ENCODE measurements around the gene MPHOSPH8.

Gene MPHOSPH8

DNA sequence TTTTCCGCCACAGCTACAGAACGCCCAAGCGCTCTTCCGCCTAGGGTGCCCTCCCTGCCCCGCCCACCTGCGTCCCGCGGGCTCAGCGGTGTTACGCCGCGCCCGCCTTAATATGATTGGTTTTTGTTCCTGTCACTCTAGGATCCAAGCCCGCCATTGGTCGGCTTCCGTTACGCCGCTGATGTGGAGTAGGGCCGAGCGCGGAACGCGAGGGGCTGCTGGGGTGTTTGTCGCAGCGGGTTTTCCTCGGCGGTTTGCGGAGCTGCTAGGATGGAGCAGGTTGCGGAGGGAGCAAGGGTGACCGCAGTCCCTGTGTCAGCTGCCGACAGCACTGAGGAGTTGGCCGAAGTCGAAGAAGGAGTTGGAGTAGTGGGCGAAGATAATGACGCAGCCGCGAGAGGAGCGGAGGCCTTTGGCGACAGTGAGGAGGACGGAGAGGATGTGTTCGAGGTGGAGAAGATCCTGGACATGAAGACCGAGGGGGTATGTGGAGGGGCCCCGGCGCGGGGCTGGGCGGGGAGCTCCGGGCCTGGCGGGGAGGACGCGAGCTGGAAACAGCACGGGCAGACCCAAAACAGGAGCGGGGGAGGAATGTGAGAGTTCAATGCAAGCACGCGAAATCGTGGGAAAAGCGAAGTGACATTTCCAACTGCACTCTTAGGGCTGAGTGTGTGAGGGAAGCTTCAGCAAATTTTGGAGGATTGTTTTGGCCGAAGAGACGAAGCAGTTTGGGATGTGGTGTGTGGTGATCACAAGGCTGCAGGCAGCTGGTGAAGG is at the start of gene MPHOSPH8:
MPHOSPH8 (plus strand) TSS at position 181 of the 777 bp plus-strand sequence; CDS start at position 271, 90 bp downstream.
- peak; percentile 97 for DNase-seq

GRCh38 chr13:19586904-19587634 is 46.4 kb upstream of the MPHOSPH8 start:
- DNase-seq = peak; percentile 78

- DNase-seq = peak; percentile 62
Observed at GRCh38 chr13:19587635-19588300, 45.7 kb upstream of the MPHOSPH8 start.

DNA sequence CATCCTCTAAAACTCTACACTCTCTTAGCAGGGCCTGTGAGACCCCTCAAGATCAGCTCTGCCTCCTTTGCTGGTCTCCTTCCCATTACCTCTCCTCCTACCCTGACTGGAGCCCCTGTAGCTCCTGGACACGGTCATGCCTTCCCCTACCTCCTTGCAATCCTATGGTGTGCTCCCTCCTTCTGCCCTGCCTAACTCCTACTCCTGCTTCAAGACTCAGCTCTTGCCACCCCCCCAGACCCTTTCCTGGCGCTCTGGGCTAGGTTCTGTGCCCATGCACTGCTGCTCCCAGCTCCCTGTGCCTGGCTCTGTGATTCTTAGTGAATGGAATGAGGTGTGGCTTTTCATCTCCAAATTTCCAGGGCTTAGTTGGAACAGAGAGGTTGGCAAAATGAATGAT is 44.1 kb upstream of the MPHOSPH8 start:
- no peak for DNase-seq

DNA sequence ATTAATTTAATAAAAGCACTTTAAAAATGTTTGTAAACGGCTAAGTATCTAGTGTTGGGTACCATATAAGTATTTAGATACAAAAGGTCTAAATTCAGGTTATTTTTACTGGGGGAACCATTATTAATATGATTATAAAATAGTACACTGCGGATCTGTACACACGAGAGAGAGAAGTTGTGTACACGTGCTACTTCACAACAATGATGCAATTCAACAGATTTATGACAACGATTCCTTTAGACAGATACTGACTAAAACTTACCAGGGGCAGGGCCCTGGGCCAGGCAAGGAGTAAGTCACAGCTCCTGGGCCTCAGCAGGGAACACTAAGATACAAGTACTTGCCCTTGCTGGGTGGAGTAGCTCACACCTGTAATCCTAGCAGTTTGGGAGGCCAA is 43.0 kb upstream of the MPHOSPH8 start:
- no peak for DNase-seq

DNA sequence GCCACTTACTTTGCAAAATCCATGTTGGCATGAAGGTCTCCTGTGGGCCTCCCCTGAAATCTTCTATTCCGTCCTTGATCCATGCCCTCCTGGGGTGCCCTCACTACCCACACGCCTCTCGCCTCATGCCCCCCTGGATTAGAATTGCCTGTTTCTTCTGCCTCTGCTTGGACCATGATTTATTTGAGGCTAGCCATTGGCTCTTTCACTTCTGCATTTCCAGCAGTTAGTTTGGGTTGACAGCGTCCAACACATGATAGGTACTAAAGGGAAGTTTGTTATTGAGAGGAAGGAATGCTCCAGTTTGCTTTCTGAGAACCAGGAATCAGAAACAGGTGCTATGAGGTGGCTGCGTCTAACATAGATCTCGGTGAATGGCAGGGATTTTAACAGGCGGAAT is 41.6 kb upstream of the MPHOSPH8 start:
- no peak for DNase-seq

GRCh38 chr13:19592657-19593180 is 40.7 kb upstream of the MPHOSPH8 start:
- no peak for DNase-seq

DNA sequence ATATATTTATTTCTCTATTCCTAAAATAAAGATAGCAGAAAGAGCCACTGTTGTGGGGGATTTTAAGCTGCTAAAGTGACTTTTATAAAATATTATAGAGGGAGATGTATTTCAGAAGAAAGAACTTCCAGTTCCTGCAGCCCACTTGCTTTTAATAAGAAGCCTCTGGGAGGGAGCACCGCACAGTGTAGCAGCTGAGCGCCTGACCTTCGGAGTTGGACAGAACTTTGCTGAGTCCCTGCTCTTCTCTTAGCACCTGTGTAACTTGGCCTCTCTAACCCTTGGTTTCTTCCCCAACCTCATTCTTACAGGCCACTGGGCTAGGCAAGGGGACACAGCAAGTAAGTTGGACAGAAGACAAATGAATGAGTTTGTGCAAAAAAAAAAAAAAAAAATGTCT is 37.4 kb upstream of the MPHOSPH8 start:
- no peak for DNase-seq

- no peak for DNase-seq
Observed at GRCh38 chr13:19596960-19597361, 36.5 kb upstream of the MPHOSPH8 start.

DNA sequence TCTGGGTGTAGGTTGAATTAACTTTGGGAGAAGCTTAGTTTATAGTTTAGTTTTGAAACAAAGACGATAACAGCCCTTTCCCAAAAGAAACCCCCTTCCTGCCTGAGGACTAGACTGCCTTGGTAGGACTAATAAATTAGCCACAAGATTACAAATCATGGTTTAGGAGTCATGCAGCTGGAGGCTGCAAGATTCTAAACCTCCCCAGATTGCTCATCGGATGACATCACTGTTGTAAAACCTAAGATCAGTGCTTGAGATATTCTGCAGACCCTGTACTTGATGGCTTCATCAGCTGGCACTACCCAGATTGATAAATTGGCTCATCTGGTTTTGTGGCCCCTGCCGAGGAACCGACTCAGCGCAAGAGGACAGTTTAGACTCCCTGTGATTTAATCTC is 35.9 kb upstream of the MPHOSPH8 start:
- no peak for DNase-seq

- DNase-seq = peak; percentile 25
Observed at GRCh38 chr13:19601749-19602725, 31.4 kb upstream of the MPHOSPH8 start.

- no peak for DNase-seq
Observed at GRCh38 chr13:19604306-19604705, 29.2 kb upstream of the MPHOSPH8 start.

DNA sequence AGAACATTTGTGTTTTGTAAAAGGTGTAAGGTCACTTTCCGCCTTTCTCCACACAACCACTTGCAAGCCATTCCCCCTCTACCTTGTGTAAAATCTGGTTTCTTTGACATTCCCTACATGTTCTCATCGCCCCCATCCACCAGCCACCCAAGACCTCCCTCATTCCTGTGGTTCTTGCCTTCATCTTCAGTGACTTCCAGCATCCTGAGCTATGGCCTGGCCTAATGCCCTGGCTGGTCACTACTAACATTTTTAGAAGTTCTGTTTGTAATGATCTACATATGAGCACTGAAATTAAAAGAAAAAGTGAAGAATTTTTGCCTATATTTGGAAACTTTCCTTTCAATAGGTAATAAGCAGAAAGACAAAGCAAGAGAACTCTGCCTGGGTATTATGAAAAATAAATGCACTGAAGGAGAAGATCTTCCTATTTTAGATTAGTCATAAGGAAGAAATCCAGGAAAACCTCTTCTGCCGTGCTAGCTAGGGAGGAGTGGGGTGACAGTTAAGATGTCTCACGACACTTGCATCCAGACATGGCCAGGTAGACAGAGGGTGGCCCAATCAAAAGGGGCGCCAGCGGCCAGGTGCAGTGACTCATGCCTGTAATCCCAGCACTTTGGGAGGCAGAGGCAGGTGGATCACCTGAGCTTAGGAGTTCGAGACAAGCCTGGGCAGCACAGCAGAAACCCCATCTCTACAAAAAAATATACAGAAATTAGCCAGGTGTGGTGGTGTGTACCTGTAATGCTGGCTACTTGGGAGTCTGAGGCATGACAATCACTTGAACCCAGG is 28.1 kb upstream of the MPHOSPH8 start:
- no peak for DNase-seq

GRCh38 chr13:19606152-19606551 is 27.3 kb upstream of the MPHOSPH8 start:
- DNase-seq = no peak

- no peak for DNase-seq
Observed at GRCh38 chr13:19606737-19607136, 26.7 kb upstream of the MPHOSPH8 start.

DNA sequence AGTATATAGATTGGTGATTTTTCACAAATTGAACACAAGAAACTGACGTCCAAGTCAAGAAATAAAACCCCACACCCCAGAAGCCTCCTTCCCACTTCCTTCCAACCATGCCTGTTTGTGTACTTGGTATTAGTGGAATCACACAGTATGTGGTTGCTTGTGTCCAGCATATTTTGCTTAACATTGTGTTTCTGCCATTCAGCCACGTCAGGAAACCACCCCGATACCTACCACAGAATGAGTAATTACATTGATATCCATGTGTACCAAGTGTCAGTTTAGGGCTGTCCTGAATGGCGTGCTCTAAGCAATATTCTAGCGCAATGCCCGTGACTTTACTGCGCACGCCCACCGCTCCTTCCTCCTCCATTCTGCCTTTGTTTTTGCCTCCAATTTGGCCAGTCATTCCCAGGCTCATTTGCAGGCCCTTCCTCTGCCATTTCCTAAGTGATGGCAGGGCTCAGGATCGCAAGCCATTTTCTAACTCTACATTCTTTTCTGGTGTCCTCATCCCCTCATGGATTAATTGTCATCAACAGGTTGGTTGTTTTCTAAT is 25.9 kb upstream of the MPHOSPH8 start:
- DNase-seq = no peak

- peak; percentile 28 for DNase-seq
Observed at GRCh38 chr13:19618977-19619376, 14.5 kb upstream of the MPHOSPH8 start.

GRCh38 chr13:19622193-19622592 is 11.3 kb upstream of the MPHOSPH8 start:
- no peak for DNase-seq

DNA sequence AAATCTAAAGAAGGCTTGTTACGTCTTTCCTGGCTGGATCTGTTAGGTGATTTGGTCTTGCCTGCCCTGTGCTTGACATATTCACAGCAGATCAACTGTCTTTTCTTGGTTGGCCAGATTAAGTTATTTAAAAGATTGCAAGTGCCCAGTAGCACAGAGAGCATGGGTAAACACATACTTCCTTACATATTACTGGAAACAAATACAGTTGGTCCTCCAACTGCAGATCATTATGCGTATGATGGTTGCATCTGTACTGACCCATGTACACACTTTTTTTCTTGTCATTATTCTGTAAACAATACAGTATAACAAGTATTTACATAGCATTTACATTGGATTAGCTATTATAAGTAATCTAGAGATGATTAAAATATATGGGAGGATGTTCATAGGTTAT is 9.2 kb upstream of the MPHOSPH8 start:
- DNase-seq = no peak

- no peak for DNase-seq
Observed at GRCh38 chr13:19632915-19633478, 462 bp upstream of the MPHOSPH8 start.

DNA sequence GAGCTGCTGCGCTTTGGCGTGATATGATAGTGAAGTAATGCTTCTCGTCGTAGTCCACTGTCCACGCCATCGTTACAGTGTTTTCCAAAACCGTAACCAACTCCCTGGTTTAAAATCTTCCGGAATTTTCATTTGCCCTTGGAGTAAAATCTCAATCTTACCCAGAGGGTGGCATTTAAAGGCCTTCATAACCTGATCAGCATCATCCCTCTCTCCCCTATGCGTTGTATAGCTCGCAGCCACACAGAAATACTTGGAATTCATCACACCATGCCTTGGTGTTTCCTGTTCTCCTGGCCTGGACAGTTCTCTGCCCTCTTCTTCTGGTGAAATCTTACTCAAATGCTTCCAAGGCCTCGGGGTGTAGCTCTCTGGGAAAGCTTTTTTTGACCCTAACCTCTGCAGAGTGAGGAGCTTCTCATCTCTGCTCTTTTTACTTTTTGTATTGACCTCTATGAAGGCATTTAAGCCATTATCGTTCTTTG is 839 bp downstream of the MPHOSPH8 start:
- DNase-seq = no peak

All from CD4-positive, alpha-beta T cell treated with Interleukin-10 for 1 hour (primary cell).